CD4-positive, CD25-positive, alpha-beta regulatory T cell (primary cell): Measurements from ENCODE around the gene CELF2. TPM values are rescaled to one million over a fixed set of nuclear protein-coding genes. Genes with fewer than 3 reads are reported as not detected.

ENCODE experiments used
- ATAC-seq, 2 donors: fragments of 150-1000 bp; cut with Tn5 transposase; one replicate each; pipeline ENCODE4 v1.10.0; 2021; ENCODE audit warnings: low read depth in 2 of 2, moderate number of reproducible peaks in 2 of 2, moderate library complexity in 1 of 2
- DNase-seq, 3 donors: peaks; one replicate each; pipeline versions ENCODE4 v3.0.0 to v3.0.0-alpha.2; 2012 to 2022; ENCODE audit warnings: mixed read lengths in 1 of 3
- H3K27ac ChIP-seq: one replicate; pipeline ENCODE4 v1.7.0; 2013; ENCODE audit warnings: mild to moderate bottlenecking, low read length; ENCODE audit not compliant: insufficient read depth, poor library complexity, severe bottlenecking
- H3K27me3 ChIP-seq: one replicate; pipeline ENCODE4 v1.7.0; 2013; ENCODE audit warnings: low read length; ENCODE audit not compliant: control insufficient read depth, insufficient read depth
- H3K36me3 ChIP-seq: one replicate; pipeline ENCODE4 v1.7.0; 2013; ENCODE audit warnings: mild to moderate bottlenecking, low read length, moderate library complexity; ENCODE audit not compliant: control insufficient read depth, insufficient read depth
- H3K4me1 ChIP-seq: 2 replicates; pipeline ENCODE4 v1.7.0; 2013; ENCODE audit warnings: mild to moderate bottlenecking, low read length; ENCODE audit not compliant: insufficient read depth, control insufficient read depth, poor library complexity, severe bottlenecking
- H3K4me3 ChIP-seq: one replicate; pipeline ENCODE4 v1.7.0; 2013; ENCODE audit warnings: low read depth, mild to moderate bottlenecking, low read length, moderate library complexity
- H3K9me3 ChIP-seq, 2 experiments: 1 replicate in 1 of 2; 2 replicates in 1 of 2; pipeline ENCODE4 v1.7.0; 2013; ENCODE audit warnings: low read length in 2 of 2, mild to moderate bottlenecking in 1 of 2, moderate library complexity in 1 of 2; ENCODE audit not compliant: control insufficient read depth in 2 of 2
- H3K27ac Mint-ChIP-seq, 3 donors: one replicate each; pipeline ENCODE4 v1.8.0; 2020 to 2022; ENCODE audit warnings: mild to moderate bottlenecking in 3 of 3, mixed read lengths in 3 of 3, moderate library complexity in 2 of 3
- H3K27me3 Mint-ChIP-seq: one replicate; pipeline ENCODE4 v1.8.0; 2022; ENCODE audit warnings: mild to moderate bottlenecking, mixed read lengths
- H3K36me3 Mint-ChIP-seq: one replicate; pipeline ENCODE4 v1.8.0; 2020; ENCODE audit warnings: mixed read lengths
- H3K4me1 Mint-ChIP-seq, 4 donors: one replicate each; pipeline ENCODE4 v1.8.0; 2020 to 2022; ENCODE audit warnings: mixed read lengths in 4 of 4, mild to moderate bottlenecking in 1 of 4
- H3K4me3 Mint-ChIP-seq, 4 donors: one replicate each; pipeline ENCODE4 v1.8.0; 2020 to 2022; ENCODE audit warnings: mild to moderate bottlenecking in 4 of 4, mixed read lengths in 4 of 4, moderate library complexity in 3 of 4
- H3K9me3 Mint-ChIP-seq, 7 donors: one replicate each; pipeline ENCODE4 v1.8.0; 2020 to 2022; ENCODE audit warnings: mixed read lengths in 7 of 7, mild to moderate bottlenecking in 3 of 7, moderate library complexity in 2 of 7
- polyA plus RNA-seq, 4 donors: library from polyadenylated mRNA; unstranded; fragments of 300-500 nt; fragmentation: Illumina TruSeq; gene quantifications; one replicate each; pipeline ENCODE4 v1.2.3, GENCODE V29; 2021
- total RNA-seq: library from RNA; stranded (reverse); gene quantifications from one replicate; pipeline ENCODE4 v1.2.3, GENCODE V29; 2022

Gene CELF2
- total and polyA plus RNA-seq, 5 donors from 2014 or later: 117 to 230 (median 150) TPM

DNA sequence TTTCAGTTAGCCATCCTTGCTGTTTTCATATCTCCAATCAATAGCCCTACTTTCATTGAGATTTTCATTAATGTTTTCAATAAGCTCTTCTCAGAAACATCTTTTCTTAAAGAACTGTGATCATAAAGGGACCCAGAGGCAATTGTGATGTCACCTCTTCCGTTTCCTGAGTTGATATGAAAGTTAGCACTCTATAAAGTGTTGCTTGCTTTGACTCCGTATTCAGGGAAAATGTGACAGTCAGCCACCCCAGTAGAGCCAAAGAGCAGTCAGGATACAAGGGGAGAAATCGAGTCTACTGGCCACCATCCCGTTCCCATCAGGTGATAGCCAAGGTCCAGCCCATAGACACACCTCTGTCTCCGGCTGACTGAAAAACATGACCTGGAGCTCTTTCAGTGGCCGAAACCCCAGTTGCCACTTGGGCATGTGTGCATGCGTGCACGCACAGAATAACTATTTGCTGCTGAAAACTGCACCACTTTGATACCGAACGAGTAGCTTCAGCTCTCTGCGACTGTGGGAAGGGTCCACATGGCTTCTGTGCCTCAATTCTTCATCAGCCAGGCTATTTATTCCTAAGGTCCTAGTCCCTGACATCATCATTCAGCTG, 302.4 kb downstream of the CELF2 start:
- H3K4me3 Mint-ChIP-seq: peak overlapping the region; percentile 12 to 59 (median 27)
- H3K4me1 ChIP-seq: peaks cover 24% of the 10 kb centered on the region
- ATAC-seq (peak; percentile 64 to 69), DNase-seq (peak in 1 of 3 donors; percentile 76)
- peaks cover 96% of the 10 kb centered on the region for H3K36me3 ChIP-seq
- no peak overlapping the region for H3K4me3 ChIP-seq
- H3K27ac ChIP-seq: peak overlapping the region; percentile 10
- no peaks in the 10 kb centered on the region for H3K27me3 ChIP-seq
- H3K27ac Mint-ChIP-seq: peak overlapping the region; percentile 75 to 87 (median 81)
- no peaks in the 10 kb centered on the region for H3K9me3 ChIP-seq
- H3K4me1 Mint-ChIP-seq: peaks cover 21 to 63% (median 58%) of the 10 kb centered on the region in 4 donors
- no peaks in the 10 kb centered on the region for H3K9me3 Mint-ChIP-seq
- H3K36me3 Mint-ChIP-seq: peaks cover 73% of the 10 kb centered on the region
- H3K27me3 Mint-ChIP-seq: no peaks in the 10 kb centered on the region

DNA sequence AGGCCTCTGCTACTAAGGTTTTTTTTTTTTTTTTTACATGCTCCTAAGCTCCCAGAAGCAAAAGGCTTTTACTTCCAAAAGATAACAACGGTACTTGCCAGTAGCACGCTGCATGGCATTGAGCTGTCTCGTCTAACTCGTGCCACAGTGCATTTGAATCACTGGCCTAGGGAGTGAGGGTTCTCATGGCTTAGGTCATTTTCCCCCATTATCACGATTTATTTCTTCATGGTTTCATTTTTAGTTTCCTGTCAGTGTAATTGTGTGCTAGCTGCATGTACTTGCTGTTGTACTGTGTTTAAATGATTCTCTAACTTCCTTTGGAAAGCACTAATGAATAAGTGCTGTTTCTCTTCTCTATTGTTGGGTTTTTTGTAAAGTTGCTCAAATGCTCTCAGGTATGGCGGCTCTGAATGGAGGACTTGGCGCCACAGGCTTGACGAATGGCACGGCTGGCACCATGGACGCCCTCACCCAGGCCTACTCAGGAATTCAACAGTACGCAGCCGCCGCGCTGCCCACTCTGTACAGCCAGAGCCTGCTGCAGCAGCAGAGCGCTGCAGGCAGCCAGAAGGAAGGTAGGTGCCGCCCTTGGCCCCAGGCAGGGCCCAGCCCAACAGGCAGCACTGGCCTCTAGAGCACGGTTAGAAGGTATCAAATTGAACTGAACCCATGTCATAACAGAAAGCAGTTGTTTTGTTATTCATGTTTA, 303.3 kb downstream of the CELF2 start:
- Mint-ChIP-seq H3K36me3 (peaks cover 78% of the 10 kb centered on the region), H3K4me3 (peak overlapping the region in 2 of 4 donors; percentile 9 to 65), H3K27me3 (no peaks in the 10 kb centered on the region), H3K9me3 (no peaks in the 10 kb centered on the region), H3K4me1 (peaks cover 21 to 63% (median 59%) of the 10 kb centered on the region in 4 donors), H3K27ac (peak overlapping the region; percentile 75 to 87 (median 82))
- Histone ChIP-seq H3K36me3 (peaks cover 96% of the 10 kb centered on the region), H3K4me1 (peaks cover 24% of the 10 kb centered on the region), H3K4me3 (no peak overlapping the region), H3K27ac (peak overlapping the region; percentile 10), H3K9me3 (no peaks in the 10 kb centered on the region), H3K27me3 (no peaks in the 10 kb centered on the region)
- peak in 1 of 3 donors; percentile 42 for DNase-seq
- ATAC-seq: no peak

DNA sequence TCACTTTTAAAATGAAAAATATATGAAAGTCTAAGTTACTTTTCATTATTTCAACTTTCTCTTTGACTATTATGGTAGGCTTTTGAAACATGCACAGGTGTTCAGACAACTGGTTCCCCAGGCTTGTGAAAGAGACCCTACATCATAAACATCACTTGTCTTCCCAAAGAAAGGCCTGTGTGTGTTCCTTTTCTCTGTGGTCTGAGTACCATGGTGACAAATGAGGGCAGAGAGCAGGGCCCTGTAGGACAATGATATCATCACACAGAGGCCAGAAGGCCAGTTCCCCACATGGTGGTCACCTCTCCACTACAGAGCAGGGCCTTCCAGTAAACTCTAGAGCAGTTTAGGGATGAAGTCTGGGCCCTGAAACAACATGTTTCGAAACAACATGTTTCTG, 305.0 kb downstream of the CELF2 start:
- Histone ChIP-seq H3K9me3 (no peaks in the 10 kb centered on the region), H3K4me3 (no peak overlapping the region), H3K36me3 (peaks cover 99% of the 10 kb centered on the region), H3K27ac (no peak overlapping the region), H3K27me3 (no peaks in the 10 kb centered on the region), H3K4me1 (peaks cover 19% of the 10 kb centered on the region)
- Mint-ChIP-seq H3K4me3 (peak overlapping the region in 1 of 4 donors; percentile 21), H3K27me3 (no peaks in the 10 kb centered on the region), H3K4me1 (peaks cover 21 to 52% (median 45%) of the 10 kb centered on the region in 4 donors), H3K27ac (peak overlapping the region in 1 of 3 donors; percentile 38), H3K9me3 (no peaks in the 10 kb centered on the region), H3K36me3 (peaks cover 74% of the 10 kb centered on the region)
- no peak for ATAC-seq
- DNase-seq: no peak

DNA sequence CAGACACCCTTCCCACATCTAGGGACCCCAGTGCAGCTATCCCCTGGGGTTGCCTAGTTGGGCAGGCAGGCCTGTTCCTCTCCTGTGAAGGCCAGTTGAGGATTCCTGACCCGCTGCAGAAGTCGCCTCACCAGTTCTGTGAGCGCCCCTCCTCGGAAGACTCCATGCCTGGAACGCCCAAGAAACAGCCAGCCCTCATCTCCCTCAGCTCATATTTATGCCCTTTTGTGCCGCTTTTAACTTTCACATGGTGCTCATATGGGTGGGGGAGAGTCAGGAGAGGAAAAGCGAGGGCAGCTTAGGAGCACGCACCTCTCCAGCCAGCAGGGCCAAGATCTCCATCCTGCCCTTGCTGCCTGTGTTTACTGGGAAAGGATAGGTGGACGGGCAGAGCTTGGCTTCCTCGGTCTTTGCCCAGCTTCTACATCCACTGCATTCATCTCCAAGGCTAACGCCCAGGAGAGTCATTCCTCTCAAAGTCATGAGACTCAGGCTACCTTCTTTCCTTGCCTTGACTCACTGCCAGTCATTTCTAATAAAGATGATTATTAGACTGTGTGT, 307.2 kb downstream of the CELF2 start:
- H3K9me3 Mint-ChIP-seq: no peaks in the 10 kb centered on the region

DNA sequence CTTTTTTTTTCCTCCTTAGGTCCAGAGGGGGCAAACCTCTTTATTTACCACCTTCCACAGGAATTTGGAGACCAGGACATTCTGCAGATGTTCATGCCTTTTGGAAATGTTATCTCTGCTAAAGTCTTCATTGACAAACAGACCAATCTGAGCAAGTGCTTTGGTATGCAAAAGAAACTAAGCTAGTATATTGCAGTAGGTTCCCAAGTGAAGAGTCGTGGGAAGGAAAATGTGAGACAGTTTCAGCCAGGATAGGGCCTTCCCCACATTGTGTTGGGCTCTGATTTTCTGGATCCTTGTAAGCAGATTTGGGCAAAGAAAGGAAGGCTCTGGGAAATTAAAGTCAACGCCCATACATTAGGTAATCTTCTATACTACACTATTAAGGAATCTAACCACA, 308.1 kb downstream of the CELF2 start:
- H3K4me1 ChIP-seq: no peaks in the 10 kb centered on the region
- no peaks in the 10 kb centered on the region for H3K27me3 Mint-ChIP-seq
- H3K4me3 ChIP-seq: no peak overlapping the region
- peaks cover 71% of the 10 kb centered on the region for H3K36me3 Mint-ChIP-seq
- peaks cover 19 to 39% (median 27%) of the 10 kb centered on the region in 4 donors for H3K4me1 Mint-ChIP-seq
- H3K36me3 ChIP-seq: peaks cover 97% of the 10 kb centered on the region
- no peak overlapping the region for H3K27ac ChIP-seq
- H3K27ac Mint-ChIP-seq: peak overlapping the region; percentile 24 to 69 (median 60)
- ATAC-seq (no peak), DNase-seq (no peak)
- H3K4me3 Mint-ChIP-seq: peak overlapping the region in 1 of 4 donors; percentile 8
- H3K9me3 ChIP-seq: no peaks in the 10 kb centered on the region
- H3K9me3 Mint-ChIP-seq: no peaks in the 10 kb centered on the region
- no peaks in the 10 kb centered on the region for H3K27me3 ChIP-seq

More for the DNA sequence above, 307.2 kb downstream of the CELF2 start:
- Mint-ChIP-seq H3K36me3 (peaks cover 73% of the 10 kb centered on the region), H3K4me1 (peaks cover 16 to 41% (median 28%) of the 10 kb centered on the region in 4 donors), H3K4me3 (no peak overlapping the region), H3K27ac (peak overlapping the region; percentile 25 to 69 (median 63)), H3K27me3 (no peaks in the 10 kb centered on the region)
- DNase-seq: no peak
- H3K27me3 ChIP-seq: no peaks in the 10 kb centered on the region
- no peak for ATAC-seq
- H3K9me3 ChIP-seq: no peaks in the 10 kb centered on the region
- peaks cover 97% of the 10 kb centered on the region for H3K36me3 ChIP-seq
- H3K4me1 ChIP-seq: peaks cover 1% of the 10 kb centered on the region
- H3K27ac ChIP-seq: no peak overlapping the region
- no peak overlapping the region for H3K4me3 ChIP-seq

DNA sequence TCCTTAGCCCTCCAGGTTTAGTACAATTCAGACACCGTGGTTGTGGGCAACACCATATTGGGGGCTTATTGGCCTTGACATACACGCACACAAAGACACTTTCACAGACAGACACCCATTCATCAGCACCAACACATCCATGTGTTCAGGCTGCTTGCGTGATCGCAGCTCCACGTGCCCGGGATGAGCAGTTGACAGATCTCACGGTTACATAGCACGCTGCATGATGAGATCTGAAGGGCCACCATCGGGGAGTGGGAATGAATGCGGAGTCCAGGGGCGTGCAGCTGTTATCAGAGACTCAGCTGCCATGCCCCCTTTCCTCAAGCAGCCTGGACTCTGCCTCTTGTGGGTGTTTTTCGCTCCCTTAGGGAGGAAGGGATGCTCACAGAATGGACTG, 308.6 kb downstream of the CELF2 start:
- Mint-ChIP-seq H3K27me3 (no peaks in the 10 kb centered on the region), H3K4me3 (peak overlapping the region in 1 of 4 donors; percentile 8), H3K36me3 (peaks cover 67% of the 10 kb centered on the region), H3K27ac (peak overlapping the region; percentile 10 to 69 (median 60)), H3K4me1 (peaks cover 16 to 34% (median 25%) of the 10 kb centered on the region in 4 donors), H3K9me3 (no peaks in the 10 kb centered on the region)
- H3K27ac ChIP-seq: no peak overlapping the region
- H3K9me3 ChIP-seq: no peaks in the 10 kb centered on the region
- no peaks in the 10 kb centered on the region for H3K27me3 ChIP-seq
- no peak for ATAC-seq
- H3K4me3 ChIP-seq: no peak overlapping the region
- no peaks in the 10 kb centered on the region for H3K4me1 ChIP-seq
- H3K36me3 ChIP-seq: peaks cover 96% of the 10 kb centered on the region
- DNase-seq: no peak

DNA sequence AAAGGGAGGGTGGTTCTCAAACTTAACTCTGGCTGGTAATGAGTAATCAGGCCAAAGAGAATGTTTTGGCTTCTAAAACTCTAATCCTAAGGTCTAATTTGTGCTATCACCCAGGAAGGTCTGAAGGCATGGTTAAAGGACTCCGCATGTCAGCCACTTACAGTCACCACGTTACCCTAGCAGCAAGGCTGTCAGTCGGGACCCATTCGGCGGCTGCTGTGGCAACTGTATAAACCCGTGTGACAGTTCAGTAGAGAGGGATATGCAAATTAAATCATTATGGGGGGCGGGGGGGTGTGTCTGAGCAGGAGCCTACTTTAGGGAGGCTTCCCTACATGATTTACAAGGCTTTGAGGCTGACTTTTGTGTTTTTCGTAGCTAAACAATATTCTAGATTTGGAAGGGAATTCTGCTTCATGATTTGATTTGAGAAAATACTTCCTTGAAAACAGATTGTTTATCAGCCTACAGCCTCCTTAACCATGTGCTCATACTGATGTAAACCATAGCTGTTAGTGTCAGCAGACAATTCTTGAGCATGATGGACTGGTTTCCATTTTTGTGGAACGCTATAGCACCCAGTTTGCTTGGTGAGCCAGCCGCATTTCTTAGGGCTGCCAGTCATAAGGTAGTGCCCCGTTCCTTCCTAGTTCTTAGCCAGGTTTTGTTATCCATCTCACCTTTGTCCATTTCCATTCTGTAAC, 309.4 kb downstream of the CELF2 start:
- H3K9me3 ChIP-seq: no peaks in the 10 kb centered on the region
- no peaks in the 10 kb centered on the region for H3K9me3 Mint-ChIP-seq
- H3K27me3 Mint-ChIP-seq: no peaks in the 10 kb centered on the region
- peaks cover 66% of the 10 kb centered on the region for H3K36me3 Mint-ChIP-seq
- peaks cover 9 to 35% (median 18%) of the 10 kb centered on the region in 4 donors for H3K4me1 Mint-ChIP-seq
- no peak for ATAC-seq
- peak overlapping the region; percentile 28 to 69 (median 53) for H3K27ac Mint-ChIP-seq
- H3K27me3 ChIP-seq: no peaks in the 10 kb centered on the region
- H3K36me3 ChIP-seq: peaks cover 92% of the 10 kb centered on the region
- H3K4me3 ChIP-seq: no peak overlapping the region
- no peak overlapping the region for H3K4me3 Mint-ChIP-seq
- no peaks in the 10 kb centered on the region for H3K4me1 ChIP-seq
- no peak overlapping the region for H3K27ac ChIP-seq
- DNase-seq: no peak
